ENCODE data around the gene CHRM2. TPM values are rescaled to one million over a fixed set of nuclear protein-coding genes. Genes with fewer than 3 reads are reported as not detected.

CHRM2 gene
- polyA plus RNA-seq, 1 donor (not counting 4 experiments of a cell fraction or from before 2014, with no cell fraction given) = not detected

- DNase-seq (ENCODE audit: low read depth, low spot score) = no peak
- Histone ChIP-seq H2AFZ (ENCODE audit: control insufficient read depth, low read length) (no peak overlapping the region), H4K20me1 (ENCODE audit: control insufficient read depth, extremely low read depth, insufficient read depth, low read length) (no peaks in the 10 kb centered on the region), H3K27me3 (ENCODE audit: control insufficient read depth, extremely low read depth, insufficient read depth, low read length) (no peaks in the 10 kb centered on the region), H3K27ac (ENCODE audit: control insufficient read depth, insufficient read depth, low read length) (no peak overlapping the region), H3K9ac (ENCODE audit: control insufficient read depth, extremely low read depth, insufficient read depth, low read length) (no peak overlapping the region), H3K4me3 (ENCODE audit: control insufficient read depth in 2 of 3, extremely low read depth in 1 of 3, insufficient read depth in 2 of 3, low read depth in 1 of 3, low read length in 3 of 3) (no peak overlapping the region), H3K9me1 (ENCODE audit: control insufficient read depth, extremely low read depth, insufficient read depth, low read length) (no peaks in the 10 kb centered on the region), H3K36me3 (ENCODE audit: control insufficient read depth in 2 of 2, extremely low read depth in 1 of 2, insufficient read depth in 2 of 2, low read length in 2 of 2) (no peaks in the 10 kb centered on the region), H3K9me3 (ENCODE audit: control insufficient read depth, low read depth, low read length) (no peaks in the 10 kb centered on the region), H3K4me1 (ENCODE audit: control insufficient read depth, extremely low read depth, insufficient read depth, low read length) (no peaks in the 10 kb centered on the region), H3K79me2 (ENCODE audit: control insufficient read depth, insufficient read depth, low read length) (no peaks in the 10 kb centered on the region), H3K4me2 (ENCODE audit: control insufficient read depth, extremely low read depth, insufficient read depth, low read depth, low read length) (no peak overlapping the region)
- TF ChIP-seq CTCF (optimal IDR thresholded peaks at IDR 0.05 in 1 of 3, IDR thresholded peaks at IDR 0.05 in 1 of 3, conservative IDR thresholded peaks at IDR 0.05 in 1 of 3; ENCODE audit: extremely low read depth in 1 of 3, insufficient read depth in 2 of 3, low read length in 3 of 3) (no peak), EZH2 (IDR thresholded peaks at IDR 0.05; ENCODE audit: low read length) (no peak)
- dilution Hi-C loops (cut with MboI; ENCODE audit: extremely low pct_ligation_motif_present, low sequenced_read_pairs) = no loop called here
- no peak for FAIRE-seq
Observed at GRCh38 chr7:136897676-136898075, 29.2 kb downstream of the CHRM2 start.

GRCh38 chr7:136900005-136900404, 31.6 kb downstream of the CHRM2 start:
- Histone ChIP-seq H3K4me2 (ENCODE audit: control insufficient read depth, extremely low read depth, insufficient read depth, low read depth, low read length) (no peak overlapping the region), H3K9ac (ENCODE audit: control insufficient read depth, extremely low read depth, insufficient read depth, low read length) (no peak overlapping the region), H2AFZ (ENCODE audit: control insufficient read depth, low read length) (no peak overlapping the region), H3K27me3 (ENCODE audit: control insufficient read depth, extremely low read depth, insufficient read depth, low read length) (no peaks in the 10 kb centered on the region), H3K79me2 (ENCODE audit: control insufficient read depth, insufficient read depth, low read length) (no peaks in the 10 kb centered on the region), H3K9me3 (ENCODE audit: control insufficient read depth, low read depth, low read length) (no peaks in the 10 kb centered on the region), H4K20me1 (ENCODE audit: control insufficient read depth, extremely low read depth, insufficient read depth, low read length) (no peaks in the 10 kb centered on the region), H3K36me3 (ENCODE audit: control insufficient read depth in 2 of 2, extremely low read depth in 1 of 2, insufficient read depth in 2 of 2, low read length in 2 of 2) (no peaks in the 10 kb centered on the region), H3K4me1 (ENCODE audit: control insufficient read depth, extremely low read depth, insufficient read depth, low read length) (no peaks in the 10 kb centered on the region), H3K27ac (ENCODE audit: control insufficient read depth, insufficient read depth, low read length) (no peak overlapping the region), H3K9me1 (ENCODE audit: control insufficient read depth, extremely low read depth, insufficient read depth, low read length) (no peaks in the 10 kb centered on the region), H3K4me3 (ENCODE audit: control insufficient read depth in 2 of 3, extremely low read depth in 1 of 3, insufficient read depth in 2 of 3, low read depth in 1 of 3, low read length in 3 of 3) (no peak overlapping the region)
- FAIRE-seq (no peak), DNase-seq (ENCODE audit: low read depth, low spot score) (no peak)
- TF ChIP-seq CTCF (optimal IDR thresholded peaks at IDR 0.05 in 1 of 3, IDR thresholded peaks at IDR 0.05 in 1 of 3, conservative IDR thresholded peaks at IDR 0.05 in 1 of 3; ENCODE audit: extremely low read depth in 1 of 3, insufficient read depth in 2 of 3, low read length in 3 of 3) (no peak), EZH2 (IDR thresholded peaks at IDR 0.05; ENCODE audit: low read length) (no peak)
- dilution Hi-C loops (cut with MboI; ENCODE audit: extremely low pct_ligation_motif_present, low sequenced_read_pairs) = no loop called here
